NCI-H2196 treated with DMSO at 0.1 percent for 48 hours (cell line): ENCODE results near the gene RUNX1.

ENCODE experiments used
- DNase-seq: peaks from one replicate; lab custom pipeline; 2025; ENCODE audit not compliant: unreplicated experiment; lab: John Stamatoyannopoulos, UW

Gene RUNX1

GRCh38 chr21:35037384-35037765, 11.7 kb downstream of the RUNX1 start:
- DNase-seq = no peak

GRCh38 chr21:35036465-35037383, 12.4 kb downstream of the RUNX1 start:
- no peak for DNase-seq

- DNase-seq = no peak
Observed at GRCh38 chr21:35035581-35035980, 13.5 kb downstream of the RUNX1 start.

- no peak for DNase-seq
Observed at GRCh38 chr21:35035116-35035515, 14.0 kb downstream of the RUNX1 start.

- no peak for DNase-seq
Observed at GRCh38 chr21:35034203-35034926, 14.7 kb downstream of the RUNX1 start.

GRCh38 chr21:35032474-35033263, 16.4 kb downstream of the RUNX1 start:
- DNase-seq = no peak

- DNase-seq = no peak
Observed at GRCh38 chr21:35028451-35028978, 20.6 kb downstream of the RUNX1 start.

- no peak for DNase-seq
Observed at GRCh38 chr21:35027563-35028450, 21.3 kb downstream of the RUNX1 start.

GRCh38 chr21:35026617-35027562, 22.2 kb downstream of the RUNX1 start:
- no peak for DNase-seq

GRCh38 chr21:35026153-35026500, 23.0 kb downstream of the RUNX1 start:
- DNase-seq = no peak

GRCh38 chr21:35025206-35026152, 23.6 kb downstream of the RUNX1 start:
- no peak for DNase-seq

- DNase-seq = no peak
Observed at GRCh38 chr21:35024513-35024912, 24.6 kb downstream of the RUNX1 start.

GRCh38 chr21:35024071-35024420, 25.1 kb downstream of the RUNX1 start:
- DNase-seq = no peak

- DNase-seq = no peak
Observed at GRCh38 chr21:35023396-35024070, 25.6 kb downstream of the RUNX1 start.

GRCh38 chr21:35021546-35021945, 27.6 kb downstream of the RUNX1 start:
- no peak for DNase-seq

GRCh38 chr21:35020902-35021301, 28.2 kb downstream of the RUNX1 start:
- no peak for DNase-seq

GRCh38 chr21:35020436-35020835, 28.7 kb downstream of the RUNX1 start:
- no peak for DNase-seq

- DNase-seq = no peak
Observed at GRCh38 chr21:35019631-35020032, 29.5 kb downstream of the RUNX1 start.
